Measurements from ENCODE around the gene KIF4A. TPM values are rescaled to one million over a fixed set of nuclear protein-coding genes. Genes with fewer than 3 reads are reported as not detected.

Gene KIF4A
- total RNA-seq, 2 donors from 2014 or later: 0.29 to 0.68 TPM

GRCh38 chrX:70432936-70433847 is 143.3 kb downstream of the KIF4A start:
- DNase-seq: no peak
- intact Hi-C loops (cut with DNase I): no loop called here
- no peak for ATAC-seq

GRCh38 chrX:70433848-70434351 is 144.0 kb downstream of the KIF4A start:
- DNase-seq: peak; percentile 75
- ATAC-seq: peak; percentile 77 to 80
- intact Hi-C loops (cut with DNase I): no loop called here

GRCh38 chrX:70434352-70434866 is 144.5 kb downstream of the KIF4A start:
- intact Hi-C loops (cut with DNase I): no loop called here
- peak; percentile 94 to 97 for ATAC-seq
- peak; percentile 90 for DNase-seq

GRCh38 chrX:70434914-70435586 is 145.1 kb downstream of the KIF4A start:
- intact Hi-C loops (cut with DNase I): no loop called here
- DNase-seq (peak; percentile 50), ATAC-seq (peak; percentile 48 to 67)

GRCh38 chrX:70436343-70436742 is 146.4 kb downstream of the KIF4A start:
- intact Hi-C loops (cut with DNase I): no loop called here
- DNase-seq: no peak
- no peak for ATAC-seq

GRCh38 chrX:70437011-70437410 is 147.1 kb downstream of the KIF4A start:
- intact Hi-C loops (cut with DNase I): no loop called here
- DNase-seq: no peak
- no peak for ATAC-seq

- intact Hi-C loops (cut with DNase I): no loop called here
- DNase-seq: no peak
- no peak for ATAC-seq
Observed at GRCh38 chrX:70437921-70438665, 148.2 kb downstream of the KIF4A start.

- ATAC-seq: no peak
- intact Hi-C loops (cut with DNase I): no loop called here
Observed at GRCh38 chrX:70439016-70439415, 149.1 kb downstream of the KIF4A start.

GRCh38 chrX:70442224-70442623 is 152.3 kb downstream of the KIF4A start:
- DNase-seq (no peak), ATAC-seq (no peak)
- intact Hi-C loops (cut with DNase I): no loop called here

More at GRCh38 chrX:70439016-70439415, 149.1 kb downstream of the KIF4A start:
- no peak for DNase-seq

- ATAC-seq: peak; percentile 45 to 57
- DNase-seq: no peak
- intact Hi-C loops (cut with DNase I): no loop called here
Observed at GRCh38 chrX:70444326-70444945, 154.5 kb downstream of the KIF4A start, which contains the start of gene DLG3. TSS of gene DLG3 (plus strand) at chrX:70444835. CDS start at chrX:70445202, 367 bp downstream.

- intact Hi-C loops (cut with DNase I): no loop called here
- DNase-seq (no peak), ATAC-seq (peak in 1 of 2 donors; percentile 17)
Observed at GRCh38 chrX:70444946-70445656, 155.2 kb downstream of the KIF4A start.

GRCh38 chrX:70445951-70446350 is 156.0 kb downstream of the KIF4A start:
- intact Hi-C loops (cut with DNase I): no loop called here
- ATAC-seq (no peak), DNase-seq (no peak)

- intact Hi-C loops (cut with DNase I): no loop called here
- ATAC-seq: no peak
Observed at GRCh38 chrX:70446380-70447350, 156.8 kb downstream of the KIF4A start.

GRCh38 chrX:70449457-70449966 is 159.6 kb downstream of the KIF4A start:
- no peak for DNase-seq
- ATAC-seq: no peak
- intact Hi-C loops (cut with DNase I): no loop called here

More at GRCh38 chrX:70446380-70447350, 156.8 kb downstream of the KIF4A start:
- DNase-seq: no peak

- intact Hi-C loops (cut with DNase I): loop anchor here (5.0 to 10.0 kb wide), 2 partner anchors 100 to 103 kb away; no protein-coding TSS in a partner anchor
- DNase-seq: peak; percentile 55
- peak; percentile 36 to 43 for ATAC-seq
Observed at GRCh38 chrX:70452143-70452733, 162.3 kb downstream of the KIF4A start.

GRCh38 chrX:70453024-70453618 is 163.2 kb downstream of the KIF4A start:
- no peak for DNase-seq
- intact Hi-C loops (cut with DNase I): loop anchor here (5.0 to 10.0 kb wide), 2 partner anchors 99 to 102 kb away; no protein-coding TSS in a partner anchor
- no peak for ATAC-seq

All from left cardiac atrium (tissue), 4 donors.